GM12878 (cell line): Measurements from ENCODE around the gene SORBS2. TPM values are rescaled to one million over a fixed set of nuclear protein-coding genes. Genes with fewer than 3 reads are reported as not detected.

ENCODE experiments used
- ATAC-seq: fragments of 200-7000 bp; cut with Tn5 transposase; 3 replicates; pipeline ENCODE4 v1.9.1; 2020; ENCODE audit warnings: mild to moderate bottlenecking, moderate library complexity
- BruUV-seq: library from RNA; stranded (reverse); fragments of 400-500 nt; replicated peaks from 2 replicates; lab custom pipeline; 2021; lab: Mats Ljungman, UMichigan
- CTCF ChIA-PET: fragments of 300-600 bp; sonication (Branson Sonifier 250); formaldehyde crosslinking; extraction: SDS; loops from one replicate; lab custom pipeline; 2021; ENCODE audit warnings: inconsistent platforms; lab: Yijun Ruan, JAX
- POLR2A ChIA-PET: fragments of 350-600 bp; formaldehyde crosslinking; extraction: SDS; loops from one replicate; lab custom pipeline; 2021; ENCODE audit warnings: inconsistent platforms; lab: Charles Lee
- RAD21 ChIA-PET: fragments of 300-600 bp; sonication (Branson Sonifier 250); formaldehyde crosslinking; loops from one replicate; lab custom pipeline; 2023; ENCODE audit warnings: antibody characterized with exemption; ENCODE audit not compliant: unreplicated experiment; lab: Charles Lee
- SMC1A ChIA-PET: fragments of 300-600 bp; sonication (Branson Sonifier 250); formaldehyde crosslinking; loops from one replicate; lab custom pipeline; 2023; ENCODE audit not compliant: unreplicated experiment, uncharacterized antibody; lab: Charles Lee
- DNase-seq: peaks from one replicate; pipeline ENCODE4 v3.0.0-alpha.2; 2011; ENCODE audit warnings: low read depth, low spot score
- FAIRE-seq: peaks from 3 replicates; lab custom pipeline; 2011; peaks lifted over from hg19 to GRCh38; lab: Jason Lieb, UNC
- H2AFZ ChIP-seq: 2 replicates; pipeline ENCODE4 v1.6.0; 2011; ENCODE audit warnings: low read depth, low read length, control low read depth; ENCODE audit not compliant: control insufficient read depth
- H3K27ac ChIP-seq: 2 replicates; pipeline ENCODE4 v1.5.1; 2011; ENCODE audit warnings: control low read depth; ENCODE audit not compliant: control insufficient read depth, insufficient read depth
- H3K27me3 ChIP-seq, 2 experiments: replicated peaks in 1 of 2; 2 replicates each; pipeline versions ENCODE4 v1.6.0 to v1.6.1; 2011; ENCODE audit warnings: low read length in 1 of 2; ENCODE audit not compliant: control insufficient read depth in 2 of 2, insufficient read depth in 2 of 2
- H3K36me3 ChIP-seq, 2 experiments: 2 replicates each; pipeline ENCODE4 v1.5.1; 2011; ENCODE audit warnings: low read length in 1 of 2; ENCODE audit not compliant: control insufficient read depth in 2 of 2, insufficient read depth in 2 of 2
- H3K4me1 ChIP-seq: 2 replicates; pipeline ENCODE4 v1.6.1; 2011; ENCODE audit warnings: mild to moderate bottlenecking, low read length, moderate library complexity, mixed read lengths; ENCODE audit not compliant: control insufficient read depth, insufficient read depth
- H3K4me2 ChIP-seq: 2 replicates; pipeline ENCODE4 v1.6.0; 2011; ENCODE audit warnings: control low read depth; ENCODE audit not compliant: control insufficient read depth, insufficient read depth
- H3K4me3 ChIP-seq: fragments of 200-600 bp; sonication (generic); 2 replicates; pipeline ENCODE4 v1.5.1; 2016
- H3K79me2 ChIP-seq: 2 replicates; pipeline ENCODE4 v1.6.0; 2011; ENCODE audit warnings: low read length; ENCODE audit not compliant: control insufficient read depth, insufficient read depth
- H3K9ac ChIP-seq: 2 replicates; pipeline ENCODE4 v1.8.0; 2011; ENCODE audit warnings: low read length, control low read depth, mixed read lengths; ENCODE audit not compliant: control insufficient read depth, insufficient read depth
- H3K9me3 ChIP-seq: replicated peaks from 3 replicates; pipeline ENCODE4 v1.5.1; 2011; ENCODE audit warnings: mild to moderate bottlenecking, low read length; ENCODE audit not compliant: control insufficient read depth, insufficient read depth
- H4K20me1 ChIP-seq: 2 replicates; pipeline ENCODE4 v1.6.0; 2011; ENCODE audit not compliant: control insufficient read depth, insufficient read depth
- IKZF2 ChIP-seq, 2 experiments: fragments of 450-650 bp; IDR thresholded peaks; 2 replicates each; pipeline ENCODE4 v1.6.1; 2017; ENCODE audit warnings: mild to moderate bottlenecking in 2 of 2, moderate library complexity in 2 of 2
- PML ChIP-seq: IDR thresholded peaks from 2 replicates; pipeline ENCODE4 v1.6.1; 2012; ENCODE audit warnings: low read length, inconsistent platforms
- SRF ChIP-seq, 2 experiments: IDR thresholded peaks; 2 replicates each; pipeline ENCODE4 v1.6.1; 2011; ENCODE audit warnings: low read depth in 2 of 2, low read length in 2 of 2, mild to moderate bottlenecking in 1 of 2, moderate library complexity in 1 of 2
- WGBS: methylation state at CpG from one replicate; pipeline ENCODE4 v1.1.6; 2016; ENCODE audit warnings: low lambda C conversion rate; ENCODE audit not compliant: insufficient replicate concordance, insufficient coverage; ENCODE audit errors: missing lambda C conversion rate; 5-methylcytosine and 5-hydroxymethylcytosine counted together
- in situ Hi-C: fragments of 300-500 bp; cut with MboI; formaldehyde crosslinking; loops from 9 replicates; pipeline ENCODE4 v1.14.3; 2018; ENCODE audit warnings: mixed read lengths
- intact Hi-C: fragments of 100-400 bp; cut with micrococcal nuclease; formaldehyde crosslinking; loops from one replicate; pipeline ENCODE4 v1.14.2; 2022; ENCODE audit not compliant: unreplicated experiment
- polyA plus RNA-seq, 11 experiments: library from polyadenylated mRNA; depleted of rRNA in 4 of 11; unstranded in 6 of 11; stranded (reverse) in 5 of 11; fragments of >200 nt; fragmentation: Nextera tagmentation in 4 of 11; fragmentation: Illumina TruSeq in 1 of 11; extraction: Ambion mirVana in 4 of 11; extraction: Trizol in 1 of 11; gene quantifications; 1 replicate in 1 of 11; 2 replicates in 10 of 11; pipeline versions ENCODE4 v1.2.1 to v1.2.3, GENCODE V29; 2011 to 2016; ENCODE audit warnings: inconsistent platforms in 2 of 11, missing spikeins in 2 of 11, low read depth in 1 of 11
- total RNA-seq, 4 experiments: library from RNA; depleted of rRNA in 3 of 4; stranded (reverse); fragments of >200 nt in 3 of 4; fragmentation: Illumina TruSeq in 1 of 4; extraction: Trizol in 1 of 4; gene quantifications; 2 replicates each; pipeline versions ENCODE4 v1.2.1 to v1.2.3, GENCODE V29; 2013 to 2021
- TF ChIP-seq, protein P1 (sequence below): fragments of 450-650 bp; IDR thresholded peaks from 2 replicates; pipeline ENCODE4 v1.6.1; 2017; ENCODE audit warnings: borderline replicate concordance
- TF ChIP-seq, protein P2 (sequence below): IDR thresholded peaks from 2 replicates; pipeline ENCODE4 v1.6.1; 2011; ENCODE audit warnings: borderline replicate concordance, low read depth, mild to moderate bottlenecking, moderate library complexity, low read length; ENCODE audit not compliant: insufficient read depth, poor library complexity, severe bottlenecking

Gene SORBS2
- total and polyA plus RNA-seq, 10 of the 15 experiments (the other 5 are each of a cell fraction or from before 2014, with no cell fraction given), result 0.06 to 3.0 (median 0.79) TPM

DNA sequence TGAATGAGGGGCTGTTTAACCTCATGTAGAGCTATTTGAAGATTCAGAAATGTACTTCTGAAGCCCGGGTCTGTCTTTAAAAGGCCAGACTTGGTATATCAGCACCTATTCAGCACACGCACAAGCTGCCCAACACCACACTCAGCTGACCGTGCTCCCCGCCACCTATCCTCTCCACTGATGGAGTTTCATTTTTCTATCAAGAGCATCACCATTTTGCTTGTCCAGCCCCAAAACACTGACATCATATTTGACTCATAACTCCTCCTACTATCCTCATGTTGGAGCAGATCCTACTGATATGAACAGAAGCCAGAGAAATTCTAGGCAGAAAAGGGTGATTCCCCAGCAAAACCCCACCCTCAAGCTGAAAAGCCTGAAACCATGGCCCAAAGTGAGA, 100.3 kb downstream of the SORBS2 start:
- in situ Hi-C loops, result no loop called here
- DNase-seq (no peak), FAIRE-seq (no peak), ATAC-seq (no peak)
- H3K9ac ChIP-seq, result no peak overlapping the region
- H3K27me3 ChIP-seq, result no peaks in the 10 kb centered on the region
- H2AFZ ChIP-seq, result no peak overlapping the region
- POLR2A ChIA-PET, result no interaction called here
- H3K9me3 ChIP-seq, result no peaks in the 10 kb centered on the region; the same call in 2 of the 3 replicates
- H3K79me2 ChIP-seq, result no peaks in the 10 kb centered on the region
- H3K4me2 ChIP-seq, result no peak overlapping the region
- H4K20me1 ChIP-seq, result no peaks in the 10 kb centered on the region
- intact Hi-C loops, result no loop called here
- BruUV-seq, result no TSS peak
- CTCF ChIA-PET, result no interaction called here
- WGBS, result 82% methylated on average over 3 of the region's 4 CpGs
- no peak overlapping the region for H3K27ac ChIP-seq
- H3K4me3 ChIP-seq, result no peak overlapping the region
- no peaks in the 10 kb centered on the region for H3K4me1 ChIP-seq
- SMC1A ChIA-PET, result interaction anchor here (0.6 to 1.5 kb wide), 2 partner anchors 7 to 11 kb away, joined by 3 to 5 read pairs; no protein-coding TSS in a partner anchor
- RAD21 ChIA-PET, result no interaction called here
- TF ChIP-seq PML (no peak), SRF (IDR thresholded peaks at IDR 0.05; ENCODE audit: low read depth in 2 of 2, low read length in 2 of 2) (no peak)
- TF ChIP-seq, protein P1, sequence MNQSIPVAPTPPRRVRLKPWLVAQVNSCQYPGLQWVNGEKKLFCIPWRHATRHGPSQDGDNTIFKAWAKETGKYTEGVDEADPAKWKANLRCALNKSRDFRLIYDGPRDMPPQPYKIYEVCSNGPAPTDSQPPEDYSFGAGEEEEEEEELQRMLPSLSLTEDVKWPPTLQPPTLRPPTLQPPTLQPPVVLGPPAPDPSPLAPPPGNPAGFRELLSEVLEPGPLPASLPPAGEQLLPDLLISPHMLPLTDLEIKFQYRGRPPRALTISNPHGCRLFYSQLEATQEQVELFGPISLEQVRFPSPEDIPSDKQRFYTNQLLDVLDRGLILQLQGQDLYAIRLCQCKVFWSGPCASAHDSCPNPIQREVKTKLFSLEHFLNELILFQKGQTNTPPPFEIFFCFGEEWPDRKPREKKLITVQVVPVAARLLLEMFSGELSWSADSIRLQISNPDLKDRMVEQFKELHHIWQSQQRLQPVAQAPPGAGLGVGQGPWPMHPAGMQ, result no peak
- TF ChIP-seq, all 136 proteins: peak for 0
- H3K36me3 ChIP-seq, result no peaks in the 10 kb centered on the region

DNA sequence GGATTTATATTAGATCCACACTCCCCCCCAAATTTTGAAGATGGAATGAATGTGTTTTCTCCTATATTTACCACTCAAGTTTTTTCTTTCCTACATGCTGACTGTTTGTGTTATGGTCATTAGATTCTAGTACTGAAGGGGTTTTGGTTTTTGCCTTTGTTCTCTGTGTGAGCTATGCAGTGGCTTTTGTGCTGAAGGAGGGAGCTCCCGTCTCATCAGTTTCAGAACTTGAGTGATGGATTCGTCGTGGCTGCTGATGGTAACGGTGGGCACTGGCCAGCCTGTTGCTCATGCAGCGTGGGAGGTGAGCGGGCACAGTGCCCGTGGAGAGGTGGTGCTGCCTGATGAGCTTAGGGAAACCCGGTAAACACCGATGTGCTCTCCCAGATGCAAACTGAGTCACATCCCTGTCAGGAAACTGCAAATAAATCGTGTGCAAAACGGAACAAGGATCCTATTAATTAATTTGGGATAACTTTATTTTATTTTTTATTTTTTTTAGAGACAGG, 101.5 kb downstream of the SORBS2 start:
- Histone ChIP-seq H3K9me3 (peaks cover 2% of the 10 kb centered on the region; the same call in 1 of the 3 replicates), H3K79me2 (no peaks in the 10 kb centered on the region), H3K4me1 (no peaks in the 10 kb centered on the region), H3K9ac (no peak overlapping the region), H3K4me2 (no peak overlapping the region), H2AFZ (no peak overlapping the region), H3K27ac (no peak overlapping the region), H3K4me3 (no peak overlapping the region), H3K27me3 (no peaks in the 10 kb centered on the region), H3K36me3 (no peaks in the 10 kb centered on the region), H4K20me1 (no peaks in the 10 kb centered on the region)
- CTCF ChIA-PET, result no interaction called here
- POLR2A ChIA-PET, result no interaction called here
- SMC1A ChIA-PET, result no interaction called here
- no TSS peak for BruUV-seq
- RAD21 ChIA-PET, result no interaction called here
- intact Hi-C loops (no loop called here), in situ Hi-C loops (no loop called here)
- no peak for TF ChIP-seq IKZF2 (IDR thresholded peaks at IDR 0.05)
- TF ChIP-seq, protein P2, sequence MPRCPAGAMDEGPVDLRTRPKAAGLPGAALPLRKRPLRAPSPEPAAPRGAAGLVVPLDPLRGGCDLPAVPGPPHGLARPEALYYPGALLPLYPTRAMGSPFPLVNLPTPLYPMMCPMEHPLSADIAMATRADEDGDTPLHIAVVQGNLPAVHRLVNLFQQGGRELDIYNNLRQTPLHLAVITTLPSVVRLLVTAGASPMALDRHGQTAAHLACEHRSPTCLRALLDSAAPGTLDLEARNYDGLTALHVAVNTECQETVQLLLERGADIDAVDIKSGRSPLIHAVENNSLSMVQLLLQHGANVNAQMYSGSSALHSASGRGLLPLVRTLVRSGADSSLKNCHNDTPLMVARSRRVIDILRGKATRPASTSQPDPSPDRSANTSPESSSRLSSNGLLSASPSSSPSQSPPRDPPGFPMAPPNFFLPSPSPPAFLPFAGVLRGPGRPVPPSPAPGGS, result peak; percentile 37
- FAIRE-seq (no peak), ATAC-seq (no peak), DNase-seq (no peak)
- 64% methylated on average over 11 of the region's 11 CpGs for WGBS
